GM19193 (cell line): Measurements from ENCODE around the gene MEIS1.

Source experiments
- POLR2A ChIP-seq: IDR thresholded peaks from 4 replicates; pipeline ENCODE4 v1.6.1; 2011; ENCODE audit not compliant: insufficient read depth, insufficient read length; ENCODE audit errors: extremely low read depth

MEIS1 gene

GRCh38 chr2:66497431-66498288 lies 62.7 kb downstream of the MEIS1 start:
- TF ChIP-seq POLR2A = no peak

- no peak for TF ChIP-seq POLR2A
These were observed 63.5 kb downstream of the MEIS1 start for GRCh38 chr2:66498289-66498975.

- TF ChIP-seq POLR2A = no peak
These were observed 66.3 kb downstream of the MEIS1 start for GRCh38 chr2:66501267-66501666.

- no peak for TF ChIP-seq POLR2A
These were observed 71.3 kb downstream of the MEIS1 start for GRCh38 chr2:66506265-66506664.

- no peak for TF ChIP-seq POLR2A
These were observed 72.8 kb downstream of the MEIS1 start for GRCh38 chr2:66507673-66508201.

GRCh38 chr2:66508484-66509071 lies 73.7 kb downstream of the MEIS1 start:
- no peak for TF ChIP-seq POLR2A

GRCh38 chr2:66509326-66509811 lies 74.4 kb downstream of the MEIS1 start:
- no peak for TF ChIP-seq POLR2A

- TF ChIP-seq POLR2A = no peak
These were observed 77.7 kb downstream of the MEIS1 start for GRCh38 chr2:66512626-66513025.

GRCh38 chr2:66515743-66516142 lies 80.8 kb downstream of the MEIS1 start:
- TF ChIP-seq POLR2A = no peak

GRCh38 chr2:66516499-66516898 lies 81.6 kb downstream of the MEIS1 start:
- no peak for TF ChIP-seq POLR2A

- TF ChIP-seq POLR2A = no peak
These were observed 82.8 kb downstream of the MEIS1 start for GRCh38 chr2:66517772-66518171.

GRCh38 chr2:66519264-66519843 lies 84.4 kb downstream of the MEIS1 start:
- no peak for TF ChIP-seq POLR2A

GRCh38 chr2:66521291-66521922 lies 86.5 kb downstream of the MEIS1 start:
- no peak for TF ChIP-seq POLR2A

GRCh38 chr2:66522611-66523376 lies 87.9 kb downstream of the MEIS1 start:
- no peak for TF ChIP-seq POLR2A
